ENCODE results near the gene SEC14L2. TPM values are rescaled to one million over a fixed set of nuclear protein-coding genes. Genes with fewer than 3 reads are reported as not detected.

The SEC14L2 gene
- total RNA-seq, 4 donors from 2014 or later: 10.0 to 29.1 (median 12.4) TPM

DNA sequence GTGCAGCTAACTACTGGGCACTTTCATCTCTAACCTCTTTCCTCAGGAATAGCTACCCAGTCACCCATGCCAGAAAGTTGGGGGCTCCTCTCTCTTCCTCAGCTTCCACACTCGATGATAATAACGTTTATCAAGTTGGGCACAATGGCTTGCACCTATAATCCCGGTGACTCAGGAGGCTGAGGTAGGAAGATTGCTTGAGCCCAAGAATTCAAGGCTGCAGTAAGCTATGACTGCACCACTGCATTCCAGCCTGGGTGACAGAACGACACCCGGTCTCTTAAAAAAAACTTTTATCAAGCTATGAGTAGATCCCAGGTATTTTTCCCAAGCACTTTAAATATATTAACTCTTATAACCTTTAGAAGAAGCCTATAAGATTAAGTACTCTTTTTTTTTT is 42.2 kb upstream of the SEC14L2 start:
- TF ChIP-seq EP300 (IDR thresholded peaks at IDR 0.05) (no peak), POLR2A (IDR thresholded peaks at IDR 0.05) (no peak), CTCF (IDR thresholded peaks at IDR 0.05) (no peak)
- WGBS, 2 donors: 47 to 71% methylated on average over 5 of the region's 5 CpGs
- H3K4me3 ChIP-seq: peak overlapping the region in 1 of 4 donors; percentile 98

DNA sequence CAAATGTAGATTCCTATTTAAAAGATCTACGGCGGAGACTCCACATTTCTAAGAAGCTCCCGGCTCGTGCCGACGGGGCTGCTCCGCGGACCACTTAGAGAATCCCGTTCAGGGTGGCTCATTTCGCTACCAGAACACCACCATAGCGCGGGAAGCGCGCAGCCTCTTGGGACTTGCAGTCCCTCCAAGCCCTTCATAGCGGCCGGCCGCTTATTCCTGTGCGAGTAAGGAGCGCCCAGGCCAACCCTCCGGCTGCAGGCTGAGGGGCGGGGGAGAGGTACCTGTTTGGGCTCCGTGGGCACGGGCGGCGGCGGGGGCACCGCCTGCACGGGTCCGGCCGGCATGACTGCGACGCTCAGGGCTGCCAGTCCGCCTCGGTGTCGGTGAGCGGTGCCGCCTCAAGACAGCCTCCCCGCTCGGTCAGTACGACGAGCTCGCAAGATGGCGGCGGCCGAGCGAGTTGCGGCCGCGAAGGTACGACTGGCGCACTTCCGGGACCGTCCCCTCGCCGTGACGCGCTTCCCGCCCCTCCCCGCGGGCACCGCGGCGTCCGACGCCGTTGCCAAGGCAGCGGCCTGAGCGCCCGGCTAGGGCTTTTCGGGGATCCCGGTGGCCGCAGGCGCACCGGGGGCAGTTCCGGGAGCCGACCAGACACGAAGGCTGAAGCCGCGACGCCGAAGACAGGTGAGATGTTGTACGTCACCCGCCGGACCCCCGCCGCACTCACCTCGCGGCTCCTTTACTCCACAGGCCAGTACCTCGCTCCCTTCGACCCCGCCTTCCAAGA is 40.2 kb upstream of the SEC14L2 start, which contains the start of the genes CCDC157 and SF3A1:
TSS of gene CCDC157 (plus strand) at position 559 of the 787 bp plus-strand sequence. CDS start 8,994 bp downstream, outside the sequence.
TSS of gene SF3A1 (minus strand) at position 446 of the 787 bp plus-strand sequence. CDS start at position 344, 102 bp downstream.
- Histone ChIP-seq H3K4me3 (peak within 1 kb of the TSS; percentile 56 to 98 (median 80)), H3K4me1 (peaks cover 0 to 43% (median 30%) of the 10 kb centered on the region in 4 donors), H3K27me3 (no peaks in the 10 kb centered on the region), H3K9me3 (no peaks in the 10 kb centered on the region), H3K27ac (peak within 1 kb of the TSS; percentile 84 to 100 (median 97)), H3K36me3 (peaks cover 0 to 15% (median 11%) of the 10 kb centered on the region in 3 donors)
- peak; percentile 82 to 99 for TF ChIP-seq EP300 (IDR thresholded peaks at IDR 0.05)
- TF ChIP-seq CTCF (IDR thresholded peaks at IDR 0.05): peak in 2 of 5 experiments; percentile 47 to 64
- peak; percentile 81 to 93 for TF ChIP-seq POLR2A (IDR thresholded peaks at IDR 0.05)
- WGBS, 2 donors: 0 to 1% methylated on average over 43 to 51 of the region's 91 CpGs
- DNase-seq (ENCODE audit: low spot score in 2 of 2): peak; percentile 60 to 65

More for the DNA sequence above, 42.2 kb upstream of the SEC14L2 start:
- Histone ChIP-seq H3K4me1 (peaks cover 0 to 59% (median 30%) of the 10 kb centered on the region in 4 donors), H3K36me3 (peaks cover 0 to 35% (median 11%) of the 10 kb centered on the region in 3 donors), H3K27ac (peak overlapping the region in 1 of 4 donors; percentile 100), H3K9me3 (no peaks in the 10 kb centered on the region), H3K27me3 (no peaks in the 10 kb centered on the region)
- DNase-seq (ENCODE audit: low spot score in 2 of 2): no peak

DNA sequence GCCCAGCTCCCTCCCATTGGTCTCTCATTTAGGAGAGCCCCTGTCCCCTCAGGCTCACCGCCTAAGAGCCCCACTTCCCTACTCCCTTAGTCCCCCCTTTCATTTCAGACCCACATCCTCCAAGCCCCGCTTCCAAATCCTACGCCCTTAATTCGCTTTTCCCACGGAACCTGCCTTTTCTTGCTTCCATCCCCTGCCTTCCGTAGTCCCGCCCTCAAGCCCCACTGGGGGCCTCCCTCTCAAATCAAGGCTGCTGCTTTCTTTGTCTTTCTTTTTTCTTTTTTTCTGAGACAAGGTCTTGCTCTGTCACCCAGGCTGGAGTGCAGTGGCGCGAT is 39.6 kb upstream of the SEC14L2 start:
- Histone ChIP-seq H3K27ac (peak overlapping the region in 3 of 4 donors; percentile 95 to 100 (median 99)), H3K4me3 (peak overlapping the region; percentile 56 to 98 (median 80)), H3K27me3 (no peaks in the 10 kb centered on the region), H3K4me1 (peaks cover 0 to 37% (median 30%) of the 10 kb centered on the region in 4 donors), H3K36me3 (peaks cover 0 to 9% (median 6%) of the 10 kb centered on the region in 3 donors), H3K9me3 (no peaks in the 10 kb centered on the region)
- 2 to 3% methylated on average over 9 of the region's 9 CpGs for WGBS, 2 donors
- TF ChIP-seq EP300 (IDR thresholded peaks at IDR 0.05): no peak
- TF ChIP-seq POLR2A (IDR thresholded peaks at IDR 0.05): no peak
- TF ChIP-seq CTCF (IDR thresholded peaks at IDR 0.05): no peak
- no peak for DNase-seq (ENCODE audit: low spot score in 2 of 2)

DNA sequence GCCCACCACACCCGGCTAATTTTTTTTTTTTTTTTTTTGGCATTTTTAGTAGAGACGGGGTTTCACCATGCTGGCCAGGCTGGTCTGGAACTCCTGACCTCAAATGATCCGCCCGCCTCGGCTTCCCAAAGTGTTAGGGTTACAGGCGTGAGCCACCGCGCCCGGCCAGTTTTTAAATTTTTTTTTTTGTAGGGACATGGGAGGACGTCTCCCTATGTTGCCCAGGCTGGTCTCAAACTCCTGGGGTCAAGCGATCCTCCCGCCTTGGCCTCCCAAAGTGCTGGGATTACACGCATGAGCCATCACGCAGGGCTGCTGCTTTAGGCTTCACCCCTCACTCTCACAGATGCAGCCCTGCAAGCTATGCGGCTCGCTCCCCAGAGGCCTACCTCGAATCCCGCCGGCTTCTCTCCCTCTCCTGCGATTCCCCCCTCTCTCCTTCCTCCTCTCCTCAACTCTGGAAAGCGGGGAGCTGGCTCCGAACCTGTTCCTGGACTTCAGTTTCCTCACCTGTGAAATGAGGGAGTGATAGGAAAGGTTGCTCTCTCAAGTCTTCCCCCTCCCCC is 39.1 kb upstream of the SEC14L2 start:
- Histone ChIP-seq H3K9me3 (no peaks in the 10 kb centered on the region), H3K27me3 (no peaks in the 10 kb centered on the region), H3K36me3 (peaks cover 0 to 4% (median under 1%) of the 10 kb centered on the region in 3 donors), H3K4me3 (peak overlapping the region in 3 of 4 donors; percentile 63 to 98 (median 98)), H3K27ac (no peak overlapping the region), H3K4me1 (peaks cover 0 to 37% (median 30%) of the 10 kb centered on the region in 4 donors)
- no peak for TF ChIP-seq CTCF (IDR thresholded peaks at IDR 0.05)
- no peak for TF ChIP-seq POLR2A (IDR thresholded peaks at IDR 0.05)
- TF ChIP-seq EP300 (IDR thresholded peaks at IDR 0.05): no peak
- WGBS, 2 donors: 52 to 60% methylated on average over 22 of the region's 22 CpGs
- DNase-seq (ENCODE audit: low spot score in 2 of 2): no peak

Data from tibial nerve (tissue), 4 donors.